PFSK-1 (cell line): ENCODE data around the gene PMS1.

Experiments
- FOXP2 ChIP-seq: optimal IDR thresholded peaks from 2 replicates; pipeline ENCODE3; 2011; ENCODE audit warnings: borderline replicate concordance, control low read depth, inconsistent platforms; ENCODE audit not compliant: insufficient read depth; ENCODE audit errors: extremely low read length, extremely low read depth
- POLR2AphosphoS5 ChIP-seq: IDR thresholded peaks from 2 replicates; pipeline ENCODE4 v1.6.1; 2012; ENCODE audit warnings: low read depth, mild to moderate bottlenecking, control low read depth, low read length, moderate library complexity
- SIN3A ChIP-seq: IDR thresholded peaks from 2 replicates; pipeline ENCODE4 v1.6.1; 2012; ENCODE audit warnings: mild to moderate bottlenecking, low read length, moderate library complexity, borderline replicate concordance; ENCODE audit not compliant: insufficient read depth
- TAF1 ChIP-seq: IDR thresholded peaks from 2 replicates; pipeline ENCODE4 v1.6.1; 2012; ENCODE audit warnings: low read length, control low read depth, borderline replicate concordance; ENCODE audit not compliant: insufficient read depth
- TF ChIP-seq, protein P1 (sequence below), 2 experiments: IDR thresholded peaks; 2 replicates each; pipeline versions ENCODE4 v1.6.1 to v1.8.0; 2011 to 2012; ENCODE audit warnings: low read depth in 2 of 2, low read length in 2 of 2, control low read depth in 1 of 2, inconsistent platforms in 1 of 2, mild to moderate bottlenecking in 1 of 2, moderate library complexity in 1 of 2; ENCODE audit not compliant: insufficient read depth in 1 of 2

Gene PMS1

DNA sequence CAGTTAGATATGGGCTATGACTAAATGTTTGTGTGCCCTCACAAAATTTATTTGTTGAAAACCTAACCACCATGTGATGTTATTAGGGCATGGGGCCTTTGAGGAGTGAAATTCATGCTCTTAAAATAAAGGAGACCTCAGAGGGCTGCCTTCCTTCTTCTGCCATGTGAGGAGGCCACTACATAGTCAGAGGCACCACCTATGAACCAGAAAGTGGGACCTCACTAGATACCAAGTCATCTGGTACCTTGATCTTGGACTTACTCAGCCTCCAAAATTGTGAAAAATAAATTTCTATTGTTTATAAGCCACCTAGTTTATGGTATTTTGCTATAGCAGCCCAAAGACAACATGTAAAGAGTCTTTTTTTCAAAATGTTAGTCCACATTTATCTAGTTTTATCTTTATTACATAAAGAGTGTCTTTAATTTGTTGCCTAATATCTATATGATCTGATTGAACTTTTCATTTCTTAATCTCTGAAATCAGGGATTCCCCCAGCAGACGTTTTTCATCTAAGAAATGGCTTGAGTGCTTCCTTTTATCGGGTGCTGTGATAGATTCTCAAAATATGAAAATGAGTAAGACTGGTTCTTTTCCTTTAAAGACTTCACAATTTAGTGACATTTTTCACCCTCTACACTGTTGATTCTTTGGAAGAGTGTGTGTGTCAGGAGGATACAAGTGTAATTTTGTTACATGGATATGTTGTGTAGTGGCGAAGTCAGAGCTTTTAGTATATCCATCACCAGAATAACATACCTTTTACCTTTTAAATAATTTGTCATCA, 34.2 kb downstream of the PMS1 start:
- TF ChIP-seq FOXP2 (no peak), POLR2AphosphoS5 (no peak), SIN3A (no peak), TAF1 (no peak)
- TF ChIP-seq, protein P1, sequence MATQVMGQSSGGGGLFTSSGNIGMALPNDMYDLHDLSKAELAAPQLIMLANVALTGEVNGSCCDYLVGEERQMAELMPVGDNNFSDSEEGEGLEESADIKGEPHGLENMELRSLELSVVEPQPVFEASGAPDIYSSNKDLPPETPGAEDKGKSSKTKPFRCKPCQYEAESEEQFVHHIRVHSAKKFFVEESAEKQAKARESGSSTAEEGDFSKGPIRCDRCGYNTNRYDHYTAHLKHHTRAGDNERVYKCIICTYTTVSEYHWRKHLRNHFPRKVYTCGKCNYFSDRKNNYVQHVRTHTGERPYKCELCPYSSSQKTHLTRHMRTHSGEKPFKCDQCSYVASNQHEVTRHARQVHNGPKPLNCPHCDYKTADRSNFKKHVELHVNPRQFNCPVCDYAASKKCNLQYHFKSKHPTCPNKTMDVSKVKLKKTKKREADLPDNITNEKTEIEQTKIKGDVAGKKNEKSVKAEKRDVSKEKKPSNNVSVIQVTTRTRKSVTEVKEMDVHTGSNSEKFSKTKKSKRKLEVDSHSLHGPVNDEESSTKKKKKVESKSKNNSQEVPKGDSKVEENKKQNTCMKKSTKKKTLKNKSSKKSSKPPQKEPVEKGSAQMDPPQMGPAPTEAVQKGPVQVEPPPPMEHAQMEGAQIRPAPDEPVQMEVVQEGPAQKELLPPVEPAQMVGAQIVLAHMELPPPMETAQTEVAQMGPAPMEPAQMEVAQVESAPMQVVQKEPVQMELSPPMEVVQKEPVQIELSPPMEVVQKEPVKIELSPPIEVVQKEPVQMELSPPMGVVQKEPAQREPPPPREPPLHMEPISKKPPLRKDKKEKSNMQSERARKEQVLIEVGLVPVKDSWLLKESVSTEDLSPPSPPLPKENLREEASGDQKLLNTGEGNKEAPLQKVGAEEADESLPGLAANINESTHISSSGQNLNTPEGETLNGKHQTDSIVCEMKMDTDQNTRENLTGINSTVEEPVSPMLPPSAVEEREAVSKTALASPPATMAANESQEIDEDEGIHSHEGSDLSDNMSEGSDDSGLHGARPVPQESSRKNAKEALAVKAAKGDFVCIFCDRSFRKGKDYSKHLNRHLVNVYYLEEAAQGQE (IDR thresholded peaks at IDR 0.05; ENCODE audit: insufficient read depth in 1 of 2, low read depth in 2 of 2, low read length in 2 of 2): no peak

DNA sequence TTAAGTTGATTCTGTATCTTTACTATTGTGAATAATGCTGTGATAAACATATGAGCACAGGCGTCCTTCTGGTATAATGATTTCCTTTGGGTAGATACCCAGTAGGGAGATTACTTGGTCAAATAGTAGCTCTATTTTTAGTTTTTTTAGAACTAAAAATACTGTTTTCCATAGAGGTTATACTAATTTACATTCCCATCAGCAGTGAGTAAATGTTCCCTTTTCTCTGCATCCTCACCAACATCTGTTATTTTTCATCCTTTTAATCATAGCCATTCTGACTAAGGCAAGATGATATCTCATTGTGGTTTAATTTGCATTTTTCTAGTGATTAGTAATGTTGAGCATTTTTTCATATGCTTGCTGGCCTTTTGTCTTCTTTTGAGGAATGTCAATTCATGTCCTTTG, 35.1 kb downstream of the PMS1 start:
- TF ChIP-seq SIN3A: no peak
- TF ChIP-seq FOXP2: no peak
- TF ChIP-seq TAF1: no peak
- TF ChIP-seq, protein P1 (IDR thresholded peaks at IDR 0.05; ENCODE audit: insufficient read depth in 1 of 2, low read depth in 2 of 2, low read length in 2 of 2): no peak
- no peak for TF ChIP-seq POLR2AphosphoS5

DNA sequence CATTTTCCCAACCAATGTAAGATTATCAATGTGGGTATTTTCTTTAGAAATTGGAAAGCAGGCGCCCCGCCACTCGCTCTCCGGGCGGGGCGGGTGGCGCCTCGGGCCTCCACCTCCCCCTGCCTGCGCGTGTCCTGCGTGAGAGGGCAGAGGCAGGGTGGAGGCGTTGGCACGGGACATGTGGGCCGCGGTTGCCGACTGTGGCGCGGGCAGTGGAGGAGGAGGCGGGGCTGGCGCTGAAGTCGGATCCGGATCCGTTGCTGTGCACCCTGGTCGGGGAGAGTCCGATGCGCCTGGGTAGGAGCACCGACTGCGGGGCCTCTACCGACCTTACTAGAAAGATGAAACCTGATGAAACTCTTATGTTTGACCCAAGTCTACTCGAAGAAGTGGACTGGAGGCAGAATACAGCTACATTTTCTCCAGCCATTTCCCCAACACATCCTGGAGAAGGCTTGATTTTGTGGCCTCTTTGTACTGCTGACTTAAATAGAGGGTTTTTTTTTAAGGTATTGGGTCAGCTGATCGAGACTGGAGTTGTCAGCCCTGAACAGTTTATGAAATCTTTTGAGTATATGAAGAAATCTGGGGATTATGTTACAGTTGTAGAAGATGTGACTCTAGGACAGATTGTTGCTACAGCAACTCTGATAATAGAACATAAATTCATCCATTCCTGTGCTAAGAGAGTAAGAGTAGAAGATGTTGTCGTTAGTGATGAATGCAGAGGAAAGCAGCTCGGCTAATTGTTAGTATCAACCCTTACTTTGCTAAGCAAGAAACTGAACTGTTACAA, 37.9 kb downstream of the PMS1 start:
- no peak for TF ChIP-seq TAF1
- TF ChIP-seq POLR2AphosphoS5: no peak
- TF ChIP-seq FOXP2: no peak
- TF ChIP-seq, protein P1 (IDR thresholded peaks at IDR 0.05; ENCODE audit: insufficient read depth in 1 of 2, low read depth in 2 of 2, low read length in 2 of 2): no peak
- TF ChIP-seq SIN3A: no peak

DNA sequence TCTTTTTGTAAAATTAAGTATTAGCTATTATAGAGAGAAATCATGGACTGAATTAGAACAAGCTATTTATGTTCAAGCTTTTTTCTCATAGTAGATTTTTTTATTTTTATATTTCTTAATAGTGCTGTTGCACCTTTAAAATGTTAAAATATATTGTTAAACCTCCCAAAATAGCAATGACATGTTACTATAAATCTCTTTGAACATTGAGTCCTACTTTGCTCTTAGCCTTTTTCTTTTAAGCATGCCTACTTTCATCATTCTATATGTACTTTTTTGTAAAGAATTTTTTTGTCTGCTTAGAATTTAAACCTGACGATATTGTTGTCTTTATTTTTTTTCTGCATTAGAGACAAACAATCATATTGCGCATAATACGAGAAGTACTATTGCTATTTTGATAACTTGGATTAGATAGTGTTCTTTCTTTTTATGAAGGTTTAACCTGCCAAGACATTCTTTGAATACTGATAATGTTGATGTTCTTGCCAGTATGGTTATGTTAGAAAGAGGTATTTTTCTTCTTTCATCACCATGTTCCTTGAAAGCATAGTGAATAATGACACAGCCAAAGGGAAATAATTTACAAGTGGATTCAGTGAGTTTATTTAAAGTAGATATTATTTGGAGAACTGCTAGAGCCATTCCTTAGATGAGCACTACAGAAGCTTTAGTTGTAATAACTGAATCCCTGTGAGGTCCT, 40.6 kb downstream of the PMS1 start:
- no peak for TF ChIP-seq TAF1
- TF ChIP-seq SIN3A: no peak
- TF ChIP-seq, protein P1 (IDR thresholded peaks at IDR 0.05; ENCODE audit: insufficient read depth in 1 of 2, low read depth in 2 of 2, low read length in 2 of 2): no peak
- no peak for TF ChIP-seq POLR2AphosphoS5
- TF ChIP-seq FOXP2: no peak
